ENCODE data around the gene ZNF423.

The ZNF423 gene

GRCh38 chr16:49458656-49459445 is 397.1 kb downstream of the ZNF423 start:
- no peak for DNase-seq (ENCODE audit: low read depth in 2 of 2)

- no peak for DNase-seq (ENCODE audit: low read depth in 2 of 2)
Observed at GRCh38 chr16:49458243-49458642, 397.7 kb downstream of the ZNF423 start.

- DNase-seq (ENCODE audit: low read depth in 2 of 2): no peak
Observed at GRCh38 chr16:49457196-49457595, 398.7 kb downstream of the ZNF423 start.

- no peak for DNase-seq (ENCODE audit: low read depth in 2 of 2)
Observed at GRCh38 chr16:49456763-49457162, 399.1 kb downstream of the ZNF423 start.

GRCh38 chr16:49455991-49456745 is 399.7 kb downstream of the ZNF423 start:
- DNase-seq (ENCODE audit: low read depth in 2 of 2): no peak

- DNase-seq (ENCODE audit: low read depth in 2 of 2): no peak
Observed at GRCh38 chr16:49455181-49455990, 400.5 kb downstream of the ZNF423 start.

- DNase-seq (ENCODE audit: low read depth in 2 of 2): no peak
Observed at GRCh38 chr16:49454426-49455180, 401.3 kb downstream of the ZNF423 start.

- DNase-seq (ENCODE audit: low read depth in 2 of 2): no peak
Observed at GRCh38 chr16:49453983-49454382, 401.9 kb downstream of the ZNF423 start.

GRCh38 chr16:49453021-49453420 is 402.9 kb downstream of the ZNF423 start:
- DNase-seq (ENCODE audit: low read depth in 2 of 2): no peak

GRCh38 chr16:49452578-49452977 is 403.3 kb downstream of the ZNF423 start:
- no peak for DNase-seq (ENCODE audit: low read depth in 2 of 2)

- DNase-seq (ENCODE audit: low read depth in 2 of 2): no peak
Observed at GRCh38 chr16:49452108-49452507, 403.8 kb downstream of the ZNF423 start.

GRCh38 chr16:49446805-49447204 is 409.1 kb downstream of the ZNF423 start:
- DNase-seq (ENCODE audit: low read depth in 2 of 2): no peak

GRCh38 chr16:49443576-49443975 is 412.3 kb downstream of the ZNF423 start:
- no peak for DNase-seq (ENCODE audit: low read depth in 2 of 2)

- no peak for DNase-seq (ENCODE audit: low read depth in 2 of 2)
Observed at GRCh38 chr16:49442805-49443204, 413.1 kb downstream of the ZNF423 start.

- peak; percentile 10 to 30 for DNase-seq (ENCODE audit: low read depth in 2 of 2)
Observed at GRCh38 chr16:49441366-49441780, 414.5 kb downstream of the ZNF423 start.

GRCh38 chr16:49440156-49441065 is 415.5 kb downstream of the ZNF423 start:
- DNase-seq (ENCODE audit: low read depth in 2 of 2): no peak

- no peak for DNase-seq (ENCODE audit: low read depth in 2 of 2)
Observed at GRCh38 chr16:49439676-49440075, 416.2 kb downstream of the ZNF423 start.

- no peak for DNase-seq (ENCODE audit: low read depth in 2 of 2)
Observed at GRCh38 chr16:49439050-49439449, 416.9 kb downstream of the ZNF423 start.
